GM08714 (cell line): ENCODE results near the gene LRRC4C.

Experiments used
- H3K4me3 ChIP-seq: fragments of 200-500 bp; sonication (Bioruptor generic); 2 replicates; pipeline ENCODE4 v1.5.1; 2014; ENCODE audit warnings: mild to moderate bottlenecking, low read length, inconsistent platforms
- ZNF274 ChIP-seq: IDR thresholded peaks from 2 replicates; pipeline ENCODE4 v1.6.1; 2012; ENCODE audit warnings: mild to moderate bottlenecking, low read depth, low read length

Gene LRRC4C

DNA sequence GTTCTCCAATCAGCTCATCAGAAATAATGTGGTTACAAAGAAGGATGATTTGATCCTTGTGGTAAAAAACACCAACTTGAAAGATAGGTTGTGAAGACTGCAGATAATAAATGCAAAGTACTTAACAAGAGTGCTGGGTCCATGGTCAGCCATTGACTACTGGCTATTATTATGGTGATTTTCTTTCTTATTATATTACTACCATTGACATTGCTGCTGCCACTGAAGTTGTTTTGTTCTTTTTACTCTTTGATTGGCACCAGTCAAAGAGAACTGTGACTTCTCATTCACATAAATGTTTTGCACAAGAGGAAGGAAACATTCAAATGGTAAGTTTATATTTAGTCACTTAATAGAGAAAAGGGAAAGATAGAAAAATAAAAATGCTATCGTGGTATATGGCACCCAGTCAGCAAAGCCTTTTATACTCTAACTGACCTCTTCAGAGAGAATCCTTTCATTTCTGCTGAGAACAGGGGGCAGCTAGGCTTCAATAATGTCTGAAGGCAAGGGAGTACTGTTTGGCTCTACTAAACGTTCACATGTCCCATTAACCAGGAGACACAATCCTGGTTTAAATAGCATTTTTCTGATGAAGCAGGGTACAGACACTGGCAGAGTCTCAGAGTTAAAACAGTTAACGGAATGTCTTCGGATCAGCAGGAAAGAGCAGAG lies 64.8 kb downstream of the LRRC4C start:
- no peak for TF ChIP-seq ZNF274
- no peak overlapping the region for H3K4me3 ChIP-seq

- no peak for TF ChIP-seq ZNF274
- H3K4me3 ChIP-seq = no peak overlapping the region
These were observed 66.9 kb downstream of the LRRC4C start for GRCh38 chr11:41392596-41392995.

GRCh38 chr11:41389623-41390130 lies 69.8 kb downstream of the LRRC4C start:
- TF ChIP-seq ZNF274 = no peak
- no peak overlapping the region for H3K4me3 ChIP-seq

DNA sequence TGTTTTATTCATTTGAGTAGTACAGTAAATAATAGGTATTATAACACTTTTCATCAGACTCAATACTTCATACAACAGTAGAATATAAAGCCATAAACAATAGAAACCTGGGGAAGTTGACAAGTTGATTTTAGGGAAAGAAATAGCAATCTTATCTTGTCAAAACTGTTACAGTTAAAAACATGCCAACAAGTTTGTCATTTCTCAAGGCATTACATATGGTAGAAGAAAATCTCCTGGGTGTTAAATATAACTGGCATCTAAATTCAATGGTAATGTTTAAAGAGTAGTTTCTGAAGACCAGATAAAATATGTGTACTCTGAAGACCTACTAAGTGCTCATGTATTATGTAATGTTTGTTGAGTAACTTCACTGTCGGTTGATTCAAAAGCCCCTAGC lies 75.1 kb downstream of the LRRC4C start:
- TF ChIP-seq ZNF274 = no peak
- no peak overlapping the region for H3K4me3 ChIP-seq

DNA sequence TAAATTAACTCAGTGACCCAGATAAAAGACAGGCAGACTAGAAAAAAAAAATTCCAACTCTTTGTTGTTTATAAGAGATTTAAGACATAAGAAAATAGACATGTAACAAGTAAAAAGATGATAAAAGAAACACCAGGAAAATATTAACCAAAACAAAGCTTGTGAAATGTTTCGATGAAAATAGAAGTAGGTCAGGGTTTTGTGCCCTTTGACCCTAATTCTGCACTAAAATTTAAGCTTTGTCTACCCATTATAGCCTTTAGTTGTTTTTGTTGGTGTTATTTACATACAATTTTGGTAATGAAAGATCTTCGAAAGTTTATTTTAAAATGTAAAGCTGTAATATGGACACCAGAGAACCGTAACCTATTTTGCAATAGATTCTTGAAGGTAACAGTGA lies 75.7 kb downstream of the LRRC4C start:
- H3K4me3 ChIP-seq = no peak overlapping the region
- no peak for TF ChIP-seq ZNF274

- no peak for TF ChIP-seq ZNF274
- H3K4me3 ChIP-seq = no peak overlapping the region
These were observed 76.5 kb downstream of the LRRC4C start for GRCh38 chr11:41382927-41383326.

GRCh38 chr11:41379084-41379483 lies 80.4 kb downstream of the LRRC4C start:
- H3K4me3 ChIP-seq = no peak overlapping the region
- TF ChIP-seq ZNF274 = no peak

- no peak overlapping the region for H3K4me3 ChIP-seq
- TF ChIP-seq ZNF274 = no peak
These were observed 81.6 kb downstream of the LRRC4C start for GRCh38 chr11:41377709-41378394.

- H3K4me3 ChIP-seq = no peak overlapping the region
- no peak for TF ChIP-seq ZNF274
These were observed 107.6 kb downstream of the LRRC4C start for GRCh38 chr11:41351825-41352224.

GRCh38 chr11:41346042-41346441 lies 113.4 kb downstream of the LRRC4C start:
- no peak overlapping the region for H3K4me3 ChIP-seq
- TF ChIP-seq ZNF274 = no peak

DNA sequence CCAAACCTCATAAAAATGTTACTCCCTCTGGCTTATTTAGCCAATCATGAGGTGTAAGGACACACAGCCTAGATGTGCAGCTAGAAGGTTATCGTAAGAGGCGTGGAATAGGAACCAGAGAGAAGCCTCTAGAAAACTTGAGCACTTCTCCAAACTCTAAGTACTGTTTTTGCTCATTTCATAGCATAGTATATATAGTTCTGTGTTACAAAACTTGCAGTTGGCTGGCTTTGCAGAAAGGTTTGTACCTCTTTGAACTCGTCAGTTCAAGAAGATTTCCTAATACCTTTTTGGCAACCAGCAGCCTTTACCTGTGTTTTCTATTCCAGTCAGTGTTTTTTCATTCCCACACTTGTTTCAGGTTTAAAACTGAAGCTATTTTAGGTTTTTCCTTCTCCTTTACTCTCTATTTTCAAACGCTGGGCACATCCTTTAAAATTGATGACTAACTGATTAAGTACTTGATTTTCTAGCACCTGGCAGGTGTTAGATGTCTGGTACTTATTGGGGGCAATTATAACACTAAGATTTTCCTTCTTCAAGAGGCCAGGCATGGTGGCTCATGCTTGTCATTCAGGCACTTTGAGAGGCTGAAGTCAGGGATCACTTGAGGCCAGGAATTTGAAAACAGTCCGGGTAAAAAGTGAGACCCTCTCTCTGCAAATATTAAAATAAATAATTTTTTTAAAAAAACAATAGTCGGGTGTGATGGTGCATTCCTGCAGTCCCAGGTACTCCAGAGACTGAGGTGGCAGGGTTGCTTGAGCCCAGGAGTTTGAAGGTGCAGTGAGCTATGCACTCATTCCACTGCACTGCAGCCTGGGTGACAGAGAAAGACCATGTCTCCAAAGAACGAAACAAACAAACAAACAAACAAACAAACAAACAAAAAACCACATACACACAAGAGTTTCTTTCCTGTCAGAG lies 125.2 kb downstream of the LRRC4C start:
- no peak for TF ChIP-seq ZNF274
- no peak overlapping the region for H3K4me3 ChIP-seq

GRCh38 chr11:41333357-41333756 lies 126.1 kb downstream of the LRRC4C start:
- no peak for TF ChIP-seq ZNF274
- no peak overlapping the region for H3K4me3 ChIP-seq

DNA sequence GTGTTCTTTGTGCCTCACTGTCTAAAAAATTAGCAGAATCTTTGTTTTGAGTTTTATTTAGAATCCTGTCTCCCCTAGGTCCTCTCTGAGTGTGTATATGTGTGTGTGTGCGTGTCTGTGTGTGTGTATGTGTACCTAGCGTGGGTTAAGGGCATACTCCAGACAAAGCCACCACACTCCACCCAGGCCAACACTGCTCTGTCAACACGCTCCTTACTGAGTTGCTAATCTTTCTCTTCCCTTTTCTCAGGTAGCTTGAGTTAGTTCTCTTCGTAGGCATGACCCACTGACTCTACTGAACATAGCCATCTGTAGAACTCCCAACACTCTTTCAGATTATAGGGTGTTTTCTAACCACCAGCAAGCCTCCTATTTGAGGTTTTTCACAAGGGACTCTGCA lies 131.1 kb downstream of the LRRC4C start:
- H3K4me3 ChIP-seq = no peak overlapping the region
- TF ChIP-seq ZNF274 = no peak

- no peak overlapping the region for H3K4me3 ChIP-seq
- TF ChIP-seq ZNF274 = no peak
These were observed 136.0 kb downstream of the LRRC4C start for GRCh38 chr11:41323446-41323845.
